PFSK-1 (cell line): ENCODE measurements around the gene NKX2-3.

Experiments
- FOXP2 ChIP-seq: optimal IDR thresholded peaks from 2 replicates; pipeline ENCODE3; 2011; ENCODE audit warnings: borderline replicate concordance, control low read depth, inconsistent platforms; ENCODE audit not compliant: insufficient read depth; ENCODE audit errors: extremely low read length, extremely low read depth
- POLR2AphosphoS5 ChIP-seq: IDR thresholded peaks from 2 replicates; pipeline ENCODE4 v1.6.1; 2012; ENCODE audit warnings: low read depth, mild to moderate bottlenecking, control low read depth, low read length, moderate library complexity
- SIN3A ChIP-seq: IDR thresholded peaks from 2 replicates; pipeline ENCODE4 v1.6.1; 2012; ENCODE audit warnings: mild to moderate bottlenecking, low read length, moderate library complexity, borderline replicate concordance; ENCODE audit not compliant: insufficient read depth
- TAF1 ChIP-seq: IDR thresholded peaks from 2 replicates; pipeline ENCODE4 v1.6.1; 2012; ENCODE audit warnings: low read length, control low read depth, borderline replicate concordance; ENCODE audit not compliant: insufficient read depth
- TF ChIP-seq, protein P1 (sequence below), 2 experiments: IDR thresholded peaks; 2 replicates each; pipeline versions ENCODE4 v1.6.1 to v1.8.0; 2011 to 2012; ENCODE audit warnings: low read depth in 2 of 2, low read length in 2 of 2, control low read depth in 1 of 2, inconsistent platforms in 1 of 2, mild to moderate bottlenecking in 1 of 2, moderate library complexity in 1 of 2; ENCODE audit not compliant: insufficient read depth in 1 of 2

DNA sequence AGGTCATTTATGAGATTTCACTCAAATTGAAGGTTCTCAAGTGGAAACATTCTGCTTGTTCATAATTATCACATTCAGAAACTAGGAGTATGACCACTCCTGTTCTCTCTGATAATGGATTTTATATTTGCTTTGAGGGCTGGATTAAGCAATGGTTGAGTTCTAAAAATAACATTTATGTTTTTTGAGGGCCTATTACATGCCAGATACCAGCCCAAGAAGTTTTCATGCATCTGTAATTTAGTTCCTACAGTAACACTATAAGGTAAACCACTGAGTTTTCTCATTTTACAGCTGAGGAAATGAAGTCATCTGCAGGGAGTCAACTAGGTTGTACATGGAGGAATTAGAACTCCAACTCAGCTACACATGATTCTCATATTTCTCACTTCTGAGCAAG lies 25.5 kb upstream of the NKX2-3 start:
- TF ChIP-seq, protein P1, sequence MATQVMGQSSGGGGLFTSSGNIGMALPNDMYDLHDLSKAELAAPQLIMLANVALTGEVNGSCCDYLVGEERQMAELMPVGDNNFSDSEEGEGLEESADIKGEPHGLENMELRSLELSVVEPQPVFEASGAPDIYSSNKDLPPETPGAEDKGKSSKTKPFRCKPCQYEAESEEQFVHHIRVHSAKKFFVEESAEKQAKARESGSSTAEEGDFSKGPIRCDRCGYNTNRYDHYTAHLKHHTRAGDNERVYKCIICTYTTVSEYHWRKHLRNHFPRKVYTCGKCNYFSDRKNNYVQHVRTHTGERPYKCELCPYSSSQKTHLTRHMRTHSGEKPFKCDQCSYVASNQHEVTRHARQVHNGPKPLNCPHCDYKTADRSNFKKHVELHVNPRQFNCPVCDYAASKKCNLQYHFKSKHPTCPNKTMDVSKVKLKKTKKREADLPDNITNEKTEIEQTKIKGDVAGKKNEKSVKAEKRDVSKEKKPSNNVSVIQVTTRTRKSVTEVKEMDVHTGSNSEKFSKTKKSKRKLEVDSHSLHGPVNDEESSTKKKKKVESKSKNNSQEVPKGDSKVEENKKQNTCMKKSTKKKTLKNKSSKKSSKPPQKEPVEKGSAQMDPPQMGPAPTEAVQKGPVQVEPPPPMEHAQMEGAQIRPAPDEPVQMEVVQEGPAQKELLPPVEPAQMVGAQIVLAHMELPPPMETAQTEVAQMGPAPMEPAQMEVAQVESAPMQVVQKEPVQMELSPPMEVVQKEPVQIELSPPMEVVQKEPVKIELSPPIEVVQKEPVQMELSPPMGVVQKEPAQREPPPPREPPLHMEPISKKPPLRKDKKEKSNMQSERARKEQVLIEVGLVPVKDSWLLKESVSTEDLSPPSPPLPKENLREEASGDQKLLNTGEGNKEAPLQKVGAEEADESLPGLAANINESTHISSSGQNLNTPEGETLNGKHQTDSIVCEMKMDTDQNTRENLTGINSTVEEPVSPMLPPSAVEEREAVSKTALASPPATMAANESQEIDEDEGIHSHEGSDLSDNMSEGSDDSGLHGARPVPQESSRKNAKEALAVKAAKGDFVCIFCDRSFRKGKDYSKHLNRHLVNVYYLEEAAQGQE (IDR thresholded peaks at IDR 0.05; ENCODE audit: insufficient read depth in 1 of 2, low read depth in 2 of 2, low read length in 2 of 2) = no peak
- TF ChIP-seq POLR2AphosphoS5 (no peak), SIN3A (no peak), TAF1 (no peak), FOXP2 (no peak)
